ENCODE results near the gene SLC16A2.

GRCh38 chrX:74377282-74377681 lies 44.0 kb upstream of the SLC16A2 start:
- no peak for TF ChIP-seq CTCF (IDR thresholded peaks at IDR 0.05; ENCODE audit: borderline replicate concordance, extremely low read depth, low read length, poor library complexity, severe bottlenecking)
- no peak for TF ChIP-seq EZH2 (IDR thresholded peaks at IDR 0.05; ENCODE audit: borderline replicate concordance, low read depth, low read length, severe bottlenecking)

Measured in DND-41 (cell line).